Liver (tissue), 9 donors: Measurements from ENCODE around the gene FREM1. TPM values are rescaled to one million over a fixed set of nuclear protein-coding genes. Genes with fewer than 3 reads are reported as not detected.

Experiments used
- DNase-seq: peaks from one replicate; pipeline ENCODE4 v3.0.0-alpha.2; 2017; ENCODE audit warnings: low spot score
- H3K27ac ChIP-seq, 2 donors: one replicate each; pipeline ENCODE4 v1.7.0; 2013; ENCODE audit warnings: inconsistent platforms in 2 of 2, low read length in 2 of 2, control low read depth in 1 of 2, low read depth in 1 of 2, mild to moderate bottlenecking in 1 of 2
- H3K27me3 ChIP-seq, 4 donors: one replicate each; pipeline versions ENCODE4 v1.6.1 to v1.7.0; 2013; ENCODE audit warnings: low read length in 3 of 4, inconsistent platforms in 1 of 4, mild to moderate bottlenecking in 1 of 4, moderate library complexity in 1 of 4; ENCODE audit not compliant: control insufficient read depth in 4 of 4, insufficient read depth in 4 of 4
- H3K36me3 ChIP-seq, 4 donors: one replicate each; pipeline versions ENCODE4 v1.6.1 to v1.7.0; 2013; ENCODE audit warnings: low read length in 3 of 4, mild to moderate bottlenecking in 3 of 4, low read depth in 1 of 4, moderate library complexity in 1 of 4; ENCODE audit not compliant: control insufficient read depth in 4 of 4, insufficient read depth in 3 of 4
- H3K4me1 ChIP-seq, 4 donors: one replicate each; pipeline versions ENCODE4 v1.6.1 to v1.7.0; 2013; ENCODE audit warnings: low read length in 3 of 4, mild to moderate bottlenecking in 3 of 4, moderate library complexity in 1 of 4; ENCODE audit not compliant: control insufficient read depth in 4 of 4, insufficient read depth in 4 of 4
- H3K4me3 ChIP-seq, 3 donors: one replicate each; pipeline versions ENCODE4 v1.6.1 to v1.7.0; 2013; ENCODE audit warnings: low read length in 3 of 3, control low read depth in 1 of 3, low read depth in 1 of 3, mild to moderate bottlenecking in 1 of 3
- H3K9ac ChIP-seq, 2 donors: one replicate each; pipeline ENCODE4 v1.7.0; 2013; ENCODE audit warnings: low read length in 2 of 2, mild to moderate bottlenecking in 2 of 2, moderate library complexity in 2 of 2, control low read depth in 1 of 2, low read depth in 1 of 2
- H3K9me3 ChIP-seq, 4 donors: one replicate each; pipeline versions ENCODE4 v1.6.1 to v1.7.0; 2013; ENCODE audit warnings: low read length in 3 of 4; ENCODE audit not compliant: control insufficient read depth in 4 of 4
- ATF3 ChIP-seq: IDR thresholded peaks from 2 replicates; pipeline ENCODE4 v1.6.1; 2016; ENCODE audit warnings: antibody characterized with exemption
- EGR1 ChIP-seq, 2 donors: IDR thresholded peaks; 2 replicates each; pipeline ENCODE4 v1.6.1; 2016 to 2018; ENCODE audit warnings: antibody characterized with exemption in 2 of 2, low read depth in 2 of 2
- FOXA1 ChIP-seq: IDR thresholded peaks from 2 replicates; pipeline ENCODE4 v1.6.1; 2016; ENCODE audit warnings: antibody characterized with exemption
- FOXA2 ChIP-seq: IDR thresholded peaks from 2 replicates; pipeline ENCODE4 v1.6.1; 2016; ENCODE audit warnings: antibody characterized with exemption
- GABPA ChIP-seq, 2 donors: IDR thresholded peaks in 1 of 2; conservative IDR thresholded peaks in 1 of 2; 2 replicates each; pipeline ENCODE4 v1.6.1; 2016; ENCODE audit warnings: antibody characterized with exemption in 2 of 2, mild to moderate bottlenecking in 1 of 2, moderate library complexity in 1 of 2
- HNF4A ChIP-seq, 2 donors: conservative IDR thresholded peaks; 2 replicates each; pipeline ENCODE4 v1.6.1; 2016; ENCODE audit warnings: antibody characterized with exemption in 2 of 2, mild to moderate bottlenecking in 2 of 2
- HNF4G ChIP-seq: IDR thresholded peaks from 2 replicates; pipeline ENCODE4 v1.6.1; 2016; ENCODE audit warnings: antibody characterized with exemption
- JUND ChIP-seq, 2 donors: IDR thresholded peaks; 2 replicates each; pipeline ENCODE4 v1.6.1; 2016; ENCODE audit warnings: antibody characterized with exemption in 2 of 2
- MAX ChIP-seq: IDR thresholded peaks from 2 replicates; pipeline ENCODE4 v1.6.1; 2016; ENCODE audit warnings: antibody characterized with exemption
- NR2F2 ChIP-seq: IDR thresholded peaks from 2 replicates; pipeline ENCODE4 v1.6.1; 2016; ENCODE audit warnings: antibody characterized with exemption
- RAD21 ChIP-seq, 2 donors: IDR thresholded peaks; 2 replicates each; pipeline ENCODE4 v1.6.1; 2016; ENCODE audit warnings: antibody characterized with exemption in 2 of 2, mild to moderate bottlenecking in 2 of 2
- RXRA ChIP-seq, 2 donors: IDR thresholded peaks; 2 replicates each; pipeline ENCODE4 v1.6.1; 2017 to 2018; ENCODE audit warnings: antibody characterized with exemption in 2 of 2, mild to moderate bottlenecking in 1 of 2
- SP1 ChIP-seq: IDR thresholded peaks from 2 replicates; pipeline ENCODE4 v1.6.1; 2018; ENCODE audit warnings: antibody characterized with exemption, mild to moderate bottlenecking
- TAF1 ChIP-seq: conservative IDR thresholded peaks from 2 replicates; pipeline ENCODE4 v1.6.1; 2016; ENCODE audit warnings: antibody characterized with exemption, mild to moderate bottlenecking
- YY1 ChIP-seq: IDR thresholded peaks from 2 replicates; pipeline ENCODE4 v1.6.1; 2016; ENCODE audit warnings: antibody characterized with exemption, mild to moderate bottlenecking
- WGBS: extraction: QIAGEN DNeasy Blood & Tissue Kit; methylation state at CpG from one replicate; pipeline ENCODE4 v1.1.7; 2013; 5-methylcytosine and 5-hydroxymethylcytosine counted together
- polyA plus RNA-seq, 2 donors: library from polyadenylated mRNA; stranded (reverse) in 1 of 2; unstranded in 1 of 2; fragments of 200-250 nt in 1 of 2; fragments of >200 nt in 1 of 2; fragmentation: Nextera tagmentation in 1 of 2; extraction: Ambion mirVana in 1 of 2; gene quantifications; one replicate each; pipeline versions ENCODE4 v1.2.1 to v1.2.3, GENCODE V29; 2013 to 2015
- total RNA-seq, 2 donors: library from RNA; depleted of rRNA; stranded (reverse); fragments of >200 nt; gene quantifications; one replicate each; pipeline ENCODE4 v1.2.3, GENCODE V29; 2014
- TF ChIP-seq, protein P1 (sequence below): IDR thresholded peaks from 2 replicates; pipeline ENCODE4 v1.6.1; 2016; ENCODE audit warnings: antibody characterized with exemption, mild to moderate bottlenecking
- TF ChIP-seq, protein P2 (sequence below): IDR thresholded peaks from 2 replicates; pipeline ENCODE4 v1.6.1; 2016; ENCODE audit warnings: antibody characterized with exemption
- TF ChIP-seq, protein P3 (sequence below): fragments of 150-350 bp; IDR thresholded peaks from 2 replicates; pipeline ENCODE4 v1.5.1; 2017; ENCODE audit warnings: improper control_type of control experiment, low read depth, low read length; ENCODE audit not compliant: missing input control
- donor health status: healthy.
- donor health status: healthy.
- donor health status: healthy.
- donor health status: healthy.
- donor health status: healthy.

Gene FREM1
- total and polyA plus RNA-seq, 4 donors: 0.39 to 4.7 (median 1.1) TPM

DNA sequence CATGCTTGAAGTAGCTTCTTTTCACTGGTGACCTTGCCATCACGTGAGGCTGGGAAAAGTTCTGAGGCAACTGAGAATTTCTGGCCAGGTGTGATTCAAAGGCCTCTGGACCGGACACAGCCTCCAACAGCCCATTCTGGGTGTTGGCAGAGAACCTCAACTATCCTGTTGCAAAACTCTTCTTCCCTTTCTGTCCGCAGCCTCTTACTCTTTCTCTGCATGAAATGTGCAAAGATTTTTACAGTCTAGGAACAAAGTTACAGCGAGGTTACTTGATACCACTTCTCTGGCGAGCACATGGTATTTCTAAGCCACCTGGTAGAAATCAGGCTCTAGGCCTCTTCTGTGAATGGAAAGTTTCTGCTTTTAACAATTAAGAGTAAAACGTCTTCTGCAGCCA, 79.2 kb downstream of the FREM1 start (continued):
- TF ChIP-seq, protein P1, sequence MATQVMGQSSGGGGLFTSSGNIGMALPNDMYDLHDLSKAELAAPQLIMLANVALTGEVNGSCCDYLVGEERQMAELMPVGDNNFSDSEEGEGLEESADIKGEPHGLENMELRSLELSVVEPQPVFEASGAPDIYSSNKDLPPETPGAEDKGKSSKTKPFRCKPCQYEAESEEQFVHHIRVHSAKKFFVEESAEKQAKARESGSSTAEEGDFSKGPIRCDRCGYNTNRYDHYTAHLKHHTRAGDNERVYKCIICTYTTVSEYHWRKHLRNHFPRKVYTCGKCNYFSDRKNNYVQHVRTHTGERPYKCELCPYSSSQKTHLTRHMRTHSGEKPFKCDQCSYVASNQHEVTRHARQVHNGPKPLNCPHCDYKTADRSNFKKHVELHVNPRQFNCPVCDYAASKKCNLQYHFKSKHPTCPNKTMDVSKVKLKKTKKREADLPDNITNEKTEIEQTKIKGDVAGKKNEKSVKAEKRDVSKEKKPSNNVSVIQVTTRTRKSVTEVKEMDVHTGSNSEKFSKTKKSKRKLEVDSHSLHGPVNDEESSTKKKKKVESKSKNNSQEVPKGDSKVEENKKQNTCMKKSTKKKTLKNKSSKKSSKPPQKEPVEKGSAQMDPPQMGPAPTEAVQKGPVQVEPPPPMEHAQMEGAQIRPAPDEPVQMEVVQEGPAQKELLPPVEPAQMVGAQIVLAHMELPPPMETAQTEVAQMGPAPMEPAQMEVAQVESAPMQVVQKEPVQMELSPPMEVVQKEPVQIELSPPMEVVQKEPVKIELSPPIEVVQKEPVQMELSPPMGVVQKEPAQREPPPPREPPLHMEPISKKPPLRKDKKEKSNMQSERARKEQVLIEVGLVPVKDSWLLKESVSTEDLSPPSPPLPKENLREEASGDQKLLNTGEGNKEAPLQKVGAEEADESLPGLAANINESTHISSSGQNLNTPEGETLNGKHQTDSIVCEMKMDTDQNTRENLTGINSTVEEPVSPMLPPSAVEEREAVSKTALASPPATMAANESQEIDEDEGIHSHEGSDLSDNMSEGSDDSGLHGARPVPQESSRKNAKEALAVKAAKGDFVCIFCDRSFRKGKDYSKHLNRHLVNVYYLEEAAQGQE: no peak
- no peak for TF ChIP-seq RAD21 (IDR thresholded peaks at IDR 0.05)

GRCh38 chr9:14830057-14830456, 80.2 kb downstream of the FREM1 start:
- 75% methylated on average over 1 of the region's 1 CpG for WGBS
- TF ChIP-seq, protein P2, sequence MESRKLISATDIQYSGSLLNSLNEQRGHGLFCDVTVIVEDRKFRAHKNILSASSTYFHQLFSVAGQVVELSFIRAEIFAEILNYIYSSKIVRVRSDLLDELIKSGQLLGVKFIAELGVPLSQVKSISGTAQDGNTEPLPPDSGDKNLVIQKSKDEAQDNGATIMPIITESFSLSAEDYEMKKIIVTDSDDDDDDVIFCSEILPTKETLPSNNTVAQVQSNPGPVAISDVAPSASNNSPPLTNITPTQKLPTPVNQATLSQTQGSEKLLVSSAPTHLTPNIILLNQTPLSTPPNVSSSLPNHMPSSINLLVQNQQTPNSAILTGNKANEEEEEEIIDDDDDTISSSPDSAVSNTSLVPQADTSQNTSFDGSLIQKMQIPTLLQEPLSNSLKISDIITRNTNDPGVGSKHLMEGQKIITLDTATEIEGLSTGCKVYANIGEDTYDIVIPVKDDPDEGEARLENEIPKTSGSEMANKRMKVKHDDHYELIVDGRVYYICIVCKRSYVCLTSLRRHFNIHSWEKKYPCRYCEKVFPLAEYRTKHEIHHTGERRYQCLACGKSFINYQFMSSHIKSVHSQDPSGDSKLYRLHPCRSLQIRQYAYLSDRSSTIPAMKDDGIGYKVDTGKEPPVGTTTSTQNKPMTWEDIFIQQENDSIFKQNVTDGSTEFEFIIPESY: no peak
- TF ChIP-seq, protein P3, sequence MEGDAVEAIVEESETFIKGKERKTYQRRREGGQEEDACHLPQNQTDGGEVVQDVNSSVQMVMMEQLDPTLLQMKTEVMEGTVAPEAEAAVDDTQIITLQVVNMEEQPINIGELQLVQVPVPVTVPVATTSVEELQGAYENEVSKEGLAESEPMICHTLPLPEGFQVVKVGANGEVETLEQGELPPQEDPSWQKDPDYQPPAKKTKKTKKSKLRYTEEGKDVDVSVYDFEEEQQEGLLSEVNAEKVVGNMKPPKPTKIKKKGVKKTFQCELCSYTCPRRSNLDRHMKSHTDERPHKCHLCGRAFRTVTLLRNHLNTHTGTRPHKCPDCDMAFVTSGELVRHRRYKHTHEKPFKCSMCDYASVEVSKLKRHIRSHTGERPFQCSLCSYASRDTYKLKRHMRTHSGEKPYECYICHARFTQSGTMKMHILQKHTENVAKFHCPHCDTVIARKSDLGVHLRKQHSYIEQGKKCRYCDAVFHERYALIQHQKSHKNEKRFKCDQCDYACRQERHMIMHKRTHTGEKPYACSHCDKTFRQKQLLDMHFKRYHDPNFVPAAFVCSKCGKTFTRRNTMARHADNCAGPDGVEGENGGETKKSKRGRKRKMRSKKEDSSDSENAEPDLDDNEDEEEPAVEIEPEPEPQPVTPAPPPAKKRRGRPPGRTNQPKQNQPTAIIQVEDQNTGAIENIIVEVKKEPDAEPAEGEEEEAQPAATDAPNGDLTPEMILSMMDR: no peak
- no peak for TF ChIP-seq MAX
- no peak for TF ChIP-seq HNF4A (conservative IDR thresholded peaks at IDR 0.05)
- TF ChIP-seq JUND (IDR thresholded peaks at IDR 0.05): no peak
- no peak for TF ChIP-seq FOXA1
- no peak for TF ChIP-seq HNF4G
- no peak for TF ChIP-seq EGR1 (IDR thresholded peaks at IDR 0.05; ENCODE audit: low read depth in 2 of 2)
- TF ChIP-seq GABPA (IDR thresholded peaks at IDR 0.05 in 1 of 2, conservative IDR thresholded peaks at IDR 0.05 in 1 of 2): no peak
- no peak for TF ChIP-seq TAF1
- TF ChIP-seq SP1: no peak
- TF ChIP-seq, protein P1: no peak
- TF ChIP-seq RAD21 (IDR thresholded peaks at IDR 0.05): no peak
- TF ChIP-seq FOXA2: no peak
- TF ChIP-seq ATF3: no peak
- TF ChIP-seq YY1: no peak
- TF ChIP-seq RXRA (IDR thresholded peaks at IDR 0.05): no peak
- no peak for TF ChIP-seq NR2F2

More at GRCh38 chr9:14830057-14830456, 80.2 kb downstream of the FREM1 start:
- Histone ChIP-seq H3K9me3 (no peaks in the 10 kb centered on the region), H3K9ac (no peak overlapping the region), H3K4me1 (no peaks in the 10 kb centered on the region), H3K4me3 (no peak overlapping the region), H3K27me3 (no peaks in the 10 kb centered on the region), H3K36me3 (no peaks in the 10 kb centered on the region), H3K27ac (no peak overlapping the region)
- no peak for DNase-seq
